DOHH2 (cell line): ENCODE measurements around the gene PTRHD1.
"Not testable (repeated sequence)": the region's sequence is repeated elsewhere in the genome, so short reads cannot be mapped to it uniquely, and the experiment has no call there.

Experiments used
- H3F3A ChIP-seq: fragments of 200-600 bp; sonication (generic), shearing (Covaris generic); 2 replicates; pipeline ENCODE4 v1.6.0; 2016; ENCODE audit warnings: antibody characterized with exemption, mild to moderate bottlenecking; ENCODE audit not compliant: control insufficient read depth, insufficient read depth
- H3K27ac ChIP-seq: fragments of 200-600 bp; sonication (generic); 2 replicates; pipeline ENCODE4 v1.5.1; 2014; ENCODE audit warnings: low read depth, mild to moderate bottlenecking, low read length, moderate library complexity
- H3K27me3 ChIP-seq: fragments of 200-600 bp; sonication (generic); 2 replicates; pipeline ENCODE4 v1.6.1; 2014; ENCODE audit warnings: mild to moderate bottlenecking, low read length, mixed read lengths; ENCODE audit not compliant: control insufficient read depth
- H3K36me3 ChIP-seq: fragments of 200-600 bp; sonication (generic); 2 replicates; pipeline ENCODE4 v1.6.1; 2014; ENCODE audit warnings: mild to moderate bottlenecking, low read length, moderate library complexity, mixed read lengths; ENCODE audit not compliant: control insufficient read depth
- H3K4me1 ChIP-seq: fragments of 200-600 bp; sonication (generic); 2 replicates; pipeline ENCODE4 v1.6.1; 2014; ENCODE audit warnings: mild to moderate bottlenecking, low read length, mixed read lengths; ENCODE audit not compliant: control insufficient read depth
- H3K4me2 ChIP-seq: fragments of 200-600 bp; sonication (generic); 2 replicates; pipeline ENCODE4 v1.6.0; 2014; ENCODE audit warnings: mild to moderate bottlenecking, low read length, moderate library complexity
- H3K4me3 ChIP-seq: fragments of 200-600 bp; sonication (generic); 2 replicates; pipeline ENCODE4 v1.5.1; 2014; ENCODE audit warnings: mild to moderate bottlenecking, low read length, mixed read lengths
- H3K79me2 ChIP-seq: fragments of 200-600 bp; sonication (generic); 2 replicates; pipeline ENCODE4 v1.6.1; 2014; ENCODE audit warnings: mild to moderate bottlenecking, low read length, mixed read lengths; ENCODE audit not compliant: control insufficient read depth
- H3K9me2 ChIP-seq: fragments of 200-600 bp; sonication (generic); replicated peaks from 2 replicates; pipeline ENCODE4 v1.6.1; 2014; ENCODE audit warnings: mild to moderate bottlenecking, low read length, mixed read lengths; ENCODE audit not compliant: control insufficient read depth
- H3K9me3 ChIP-seq: fragments of 200-600 bp; sonication (generic); 2 replicates; pipeline ENCODE4 v1.6.1; 2014; ENCODE audit warnings: antibody characterized with exemption, low read length, mixed read lengths; ENCODE audit not compliant: control insufficient read depth, insufficient read depth
- H4K20me1 ChIP-seq: fragments of 200-600 bp; sonication (generic); 2 replicates; pipeline ENCODE4 v1.6.0; 2014; ENCODE audit warnings: low read depth, mild to moderate bottlenecking, antibody characterized with exemption, low read length, moderate library complexity; ENCODE audit not compliant: control insufficient read depth, insufficient read depth
- EZH2phosphoT487 ChIP-seq: fragments of 200-600 bp; sonication (generic); IDR thresholded peaks from 2 replicates; pipeline ENCODE4 v1.6.1; 2017; ENCODE audit warnings: borderline replicate concordance, mild to moderate bottlenecking, antibody characterized with exemption, low read length, moderate library complexity, mixed read lengths
- TF ChIP-seq, protein P1 (sequence below): fragments of 200-600 bp; sonication (generic); IDR thresholded peaks from one replicate; pipeline ENCODE4 v1.5.1; 2014; ENCODE audit warnings: antibody characterized with exemption, mild to moderate bottlenecking, low read depth, low read length; ENCODE audit not compliant: poor library complexity, severe bottlenecking

Gene PTRHD1

DNA sequence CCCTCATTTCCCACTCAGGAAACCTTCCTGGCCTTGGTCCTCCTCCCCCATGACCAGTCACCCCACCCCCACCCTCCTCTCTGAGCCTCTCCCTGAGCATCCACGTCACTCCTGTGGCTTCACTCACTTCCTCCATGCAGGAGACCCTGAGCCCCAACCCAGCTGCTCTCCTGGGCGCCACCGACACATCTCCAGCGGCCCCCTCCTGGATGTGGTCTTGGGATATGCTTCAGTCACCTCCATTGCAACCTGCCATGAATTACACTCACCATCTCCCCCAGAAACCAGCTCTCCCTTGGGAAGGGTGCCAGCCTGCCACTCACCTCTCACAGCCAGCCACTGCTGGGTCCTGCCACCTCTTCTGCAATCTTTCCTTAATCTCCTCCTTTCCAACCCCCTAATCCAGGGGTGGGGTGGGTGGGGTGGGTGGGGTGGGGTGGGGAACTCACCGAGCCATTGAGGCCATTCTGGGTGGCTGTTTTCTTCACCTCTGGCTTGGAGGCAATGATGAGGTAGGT, 44.9 kb upstream of the PTRHD1 start:
- TF ChIP-seq, protein P1, sequence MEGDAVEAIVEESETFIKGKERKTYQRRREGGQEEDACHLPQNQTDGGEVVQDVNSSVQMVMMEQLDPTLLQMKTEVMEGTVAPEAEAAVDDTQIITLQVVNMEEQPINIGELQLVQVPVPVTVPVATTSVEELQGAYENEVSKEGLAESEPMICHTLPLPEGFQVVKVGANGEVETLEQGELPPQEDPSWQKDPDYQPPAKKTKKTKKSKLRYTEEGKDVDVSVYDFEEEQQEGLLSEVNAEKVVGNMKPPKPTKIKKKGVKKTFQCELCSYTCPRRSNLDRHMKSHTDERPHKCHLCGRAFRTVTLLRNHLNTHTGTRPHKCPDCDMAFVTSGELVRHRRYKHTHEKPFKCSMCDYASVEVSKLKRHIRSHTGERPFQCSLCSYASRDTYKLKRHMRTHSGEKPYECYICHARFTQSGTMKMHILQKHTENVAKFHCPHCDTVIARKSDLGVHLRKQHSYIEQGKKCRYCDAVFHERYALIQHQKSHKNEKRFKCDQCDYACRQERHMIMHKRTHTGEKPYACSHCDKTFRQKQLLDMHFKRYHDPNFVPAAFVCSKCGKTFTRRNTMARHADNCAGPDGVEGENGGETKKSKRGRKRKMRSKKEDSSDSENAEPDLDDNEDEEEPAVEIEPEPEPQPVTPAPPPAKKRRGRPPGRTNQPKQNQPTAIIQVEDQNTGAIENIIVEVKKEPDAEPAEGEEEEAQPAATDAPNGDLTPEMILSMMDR, result no peak
- TF ChIP-seq EZH2phosphoT487, result no peak
- no peak overlapping the region for H3K4me2 ChIP-seq
- H3K4me3 ChIP-seq, result no peak overlapping the region
- no peaks in the 10 kb centered on the region for H3F3A ChIP-seq
- H3K36me3 ChIP-seq, result peaks cover 50% of the 10 kb centered on the region
- no peaks in the 10 kb centered on the region for H3K27me3 ChIP-seq
- H4K20me1 ChIP-seq, result no peaks in the 10 kb centered on the region
- no peaks in the 10 kb centered on the region for H3K9me2 ChIP-seq
- no peaks in the 10 kb centered on the region for H3K9me3 ChIP-seq
- no peaks in the 10 kb centered on the region for H3K79me2 ChIP-seq
- no peak overlapping the region for H3K27ac ChIP-seq
- no peaks in the 10 kb centered on the region for H3K4me1 ChIP-seq

DNA sequence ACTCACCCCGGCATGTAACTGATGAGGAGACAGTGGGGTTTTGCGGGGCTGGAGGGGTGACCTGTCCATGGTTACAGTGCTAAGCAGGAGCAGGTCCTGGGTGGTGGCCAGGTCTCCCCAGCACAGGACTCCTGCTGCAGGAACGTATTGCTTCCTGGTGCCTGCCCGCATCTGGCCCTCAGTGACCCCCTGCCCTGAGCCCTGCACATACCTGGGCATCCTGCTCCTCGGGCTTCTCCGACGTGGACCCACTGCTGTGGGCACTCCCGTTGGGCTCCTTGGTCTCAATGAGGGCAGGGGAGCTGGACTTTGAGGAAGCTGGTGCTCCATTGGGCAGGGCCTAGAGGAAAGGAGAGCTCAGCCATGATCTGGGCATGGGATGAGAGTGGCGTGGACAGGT, 43.5 kb upstream of the PTRHD1 start:
- Histone ChIP-seq H3K4me1 (no peaks in the 10 kb centered on the region), H3K4me3 (no peak overlapping the region), H3K79me2 (no peaks in the 10 kb centered on the region), H3K36me3 (peaks cover 50% of the 10 kb centered on the region), H3K9me3 (no peaks in the 10 kb centered on the region), H3K4me2 (no peak overlapping the region), H4K20me1 (no peaks in the 10 kb centered on the region), H3F3A (no peaks in the 10 kb centered on the region), H3K9me2 (no peaks in the 10 kb centered on the region), H3K27me3 (no peaks in the 10 kb centered on the region), H3K27ac (no peak overlapping the region)
- no peak for TF ChIP-seq EZH2phosphoT487
- TF ChIP-seq, protein P1, result no peak

DNA sequence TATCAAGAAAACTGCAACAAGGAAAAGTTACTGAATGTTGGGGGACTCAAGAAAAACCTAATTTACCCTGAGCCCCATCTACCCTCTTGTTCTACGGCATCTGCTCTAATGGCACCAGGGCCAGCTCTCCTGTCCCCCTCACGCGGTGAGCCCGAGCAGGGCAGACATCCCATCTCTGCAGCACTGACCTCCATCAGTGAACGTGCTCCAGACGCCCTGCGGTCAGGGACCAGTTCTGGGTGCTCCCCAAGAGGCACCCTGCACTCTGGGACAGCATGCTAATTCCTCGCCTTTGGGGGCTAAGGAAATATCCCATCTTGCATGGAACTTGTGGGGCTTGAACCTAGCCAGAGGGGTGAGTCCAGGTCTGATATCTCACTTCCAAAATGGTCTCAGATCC, 43.0 kb upstream of the PTRHD1 start:
- H3K9me2 ChIP-seq, result no peaks in the 10 kb centered on the region
- no peaks in the 10 kb centered on the region for H4K20me1 ChIP-seq
- no peaks in the 10 kb centered on the region for H3K79me2 ChIP-seq
- H3K4me2 ChIP-seq, result no peak overlapping the region
- H3K27ac ChIP-seq, result no peak overlapping the region
- no peaks in the 10 kb centered on the region for H3K4me1 ChIP-seq
- H3K36me3 ChIP-seq, result peaks cover 53% of the 10 kb centered on the region
- no peak overlapping the region for H3K4me3 ChIP-seq
- no peak for TF ChIP-seq EZH2phosphoT487
- TF ChIP-seq, protein P1, result no peak
- H3K9me3 ChIP-seq, result no peaks in the 10 kb centered on the region
- H3F3A ChIP-seq, result no peaks in the 10 kb centered on the region
- H3K27me3 ChIP-seq, result no peaks in the 10 kb centered on the region

DNA sequence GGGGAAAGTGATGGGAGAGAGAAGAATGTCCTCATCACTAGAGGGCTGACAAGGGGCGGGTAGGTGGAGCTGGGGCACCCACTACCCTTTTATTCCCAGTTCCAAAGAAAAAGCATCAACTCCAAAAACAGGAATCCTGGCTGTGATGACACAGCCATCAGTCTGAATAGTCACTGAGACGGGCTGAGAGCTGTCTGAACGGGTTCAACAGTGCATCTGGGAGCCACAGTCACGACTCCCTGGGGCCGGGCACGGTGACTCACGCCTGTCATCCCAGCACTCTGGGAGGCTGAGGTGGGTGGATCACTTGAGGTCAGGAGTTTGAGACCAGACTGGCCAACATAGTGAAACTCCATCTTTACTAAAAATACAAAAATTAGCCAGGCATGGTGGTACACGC, 42.2 kb upstream of the PTRHD1 start:
- H3K4me1 ChIP-seq, H3K27me3 ChIP-seq, H3K4me2 ChIP-seq, H4K20me1 ChIP-seq, H3K27ac ChIP-seq, H3F3A ChIP-seq, H3K9me2 ChIP-seq, H3K9me3 ChIP-seq, H3K4me3 ChIP-seq, H3K79me2 ChIP-seq: not testable (repeated sequence)
- H3K36me3 ChIP-seq, result peaks cover 54% of the 10 kb centered on the region
